Mesodermal cell (in vitro differentiated cells): ENCODE data around the gene JMJD1C.
A peak's percentile ranks its signal among the peaks of the same experiment; 100 is the strongest.

Experiments used
- H3K27ac ChIP-seq: 2 replicates; pipeline ENCODE4 v1.7.0; 2013; ENCODE audit warnings: mild to moderate bottlenecking, low read depth, low read length, moderate library complexity; ENCODE audit not compliant: severe bottlenecking
- H3K36me3 ChIP-seq: 2 replicates; pipeline ENCODE4 v1.7.1; 2013; ENCODE audit warnings: mild to moderate bottlenecking, low read length, moderate library complexity; ENCODE audit not compliant: control insufficient read depth, insufficient read depth
- H3K4me1 ChIP-seq: one replicate; pipeline ENCODE4 v1.7.1; 2013; ENCODE audit warnings: mild to moderate bottlenecking, low read length; ENCODE audit not compliant: insufficient read depth, control insufficient read depth, poor library complexity, severe bottlenecking
- H3K4me3 ChIP-seq: 2 replicates; pipeline ENCODE4 v1.7.0; 2013; ENCODE audit warnings: low read length, control low read depth, mild to moderate bottlenecking; ENCODE audit not compliant: insufficient read depth, poor library complexity, severe bottlenecking; ENCODE audit errors: extremely low read depth
- H3K9me3 ChIP-seq: 2 replicates; pipeline ENCODE4 v1.7.1; 2013; ENCODE audit warnings: mild to moderate bottlenecking, low read length, moderate library complexity; ENCODE audit not compliant: control insufficient read depth
- WGBS, 2 experiments: methylation state at CpG; one replicate each; pipeline ENCODE4 v1.1.5; 2013; ENCODE audit warnings: missing lambda C conversion rate in 2 of 2; ENCODE audit not compliant: insufficient coverage in 2 of 2; 5-methylcytosine and 5-hydroxymethylcytosine counted together

JMJD1C gene

DNA sequence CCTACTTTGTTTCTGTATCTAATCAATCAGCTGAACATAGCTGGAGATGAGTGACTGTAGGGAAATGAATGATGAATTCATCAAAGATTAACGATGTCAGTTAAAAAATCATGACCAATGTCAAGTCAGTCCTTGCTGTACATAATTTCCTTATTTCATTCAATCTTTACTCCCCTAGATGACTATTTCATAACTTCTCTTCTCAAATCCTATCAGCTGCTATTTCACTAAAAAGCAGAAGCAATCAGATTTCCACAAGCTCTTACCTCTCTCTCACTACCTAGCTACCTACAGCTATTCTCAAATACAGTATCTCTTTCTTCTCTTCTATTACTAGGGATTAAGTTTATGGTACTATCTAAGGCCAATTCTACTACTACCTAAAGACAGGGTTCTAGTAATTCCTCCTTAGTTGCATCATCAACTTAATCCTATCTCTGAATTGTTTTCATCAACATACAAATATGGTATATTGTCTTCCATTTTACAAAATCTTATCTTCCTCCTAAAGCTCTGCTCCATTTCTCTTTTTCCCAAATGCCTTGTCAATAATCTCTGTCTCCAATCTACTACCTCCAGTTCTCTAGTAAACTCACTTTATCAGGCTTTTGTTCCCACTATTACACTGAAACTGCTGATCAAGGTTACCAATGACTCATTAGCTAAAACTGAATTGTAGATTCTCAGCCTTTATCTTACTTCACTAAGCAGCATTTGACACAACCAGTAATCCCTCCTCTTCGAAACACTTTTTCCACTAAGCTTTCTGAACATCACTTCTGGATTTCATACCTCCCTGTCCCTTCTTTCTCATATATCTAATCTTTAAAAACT, 28.4 kb downstream of the JMJD1C start:
- no peak overlapping the region for H3K4me3 ChIP-seq
- H3K27ac ChIP-seq: peak overlapping the region; percentile 65
- H3K36me3 ChIP-seq: no peaks in the 10 kb centered on the region
- no peaks in the 10 kb centered on the region for H3K9me3 ChIP-seq
- H3K4me1 ChIP-seq: peaks cover 71% of the 10 kb centered on the region
- 86 to 94% methylated on average over 2 of the region's 2 CpGs for WGBS, 2 experiments

DNA sequence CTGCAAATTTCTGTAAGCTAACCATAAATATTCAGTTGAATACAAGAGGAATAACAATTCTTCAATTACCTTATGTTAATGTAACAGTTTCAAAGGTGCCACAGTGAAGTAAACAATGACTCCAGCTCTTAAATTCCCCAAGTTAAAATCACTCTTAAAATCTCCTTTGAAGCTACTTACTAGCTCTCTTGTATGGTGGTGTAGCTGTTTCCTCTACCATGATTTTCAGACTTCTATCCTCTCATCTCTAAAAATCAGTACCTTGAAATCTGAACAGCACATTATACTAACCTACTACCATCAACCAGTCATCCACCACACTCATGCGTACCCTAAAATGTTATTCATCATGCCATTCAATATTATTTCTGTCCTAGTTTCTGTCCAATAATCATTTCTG, 29.6 kb downstream of the JMJD1C start:
- Histone ChIP-seq H3K9me3 (no peaks in the 10 kb centered on the region), H3K4me3 (no peak overlapping the region), H3K4me1 (peaks cover 72% of the 10 kb centered on the region)

DNA sequence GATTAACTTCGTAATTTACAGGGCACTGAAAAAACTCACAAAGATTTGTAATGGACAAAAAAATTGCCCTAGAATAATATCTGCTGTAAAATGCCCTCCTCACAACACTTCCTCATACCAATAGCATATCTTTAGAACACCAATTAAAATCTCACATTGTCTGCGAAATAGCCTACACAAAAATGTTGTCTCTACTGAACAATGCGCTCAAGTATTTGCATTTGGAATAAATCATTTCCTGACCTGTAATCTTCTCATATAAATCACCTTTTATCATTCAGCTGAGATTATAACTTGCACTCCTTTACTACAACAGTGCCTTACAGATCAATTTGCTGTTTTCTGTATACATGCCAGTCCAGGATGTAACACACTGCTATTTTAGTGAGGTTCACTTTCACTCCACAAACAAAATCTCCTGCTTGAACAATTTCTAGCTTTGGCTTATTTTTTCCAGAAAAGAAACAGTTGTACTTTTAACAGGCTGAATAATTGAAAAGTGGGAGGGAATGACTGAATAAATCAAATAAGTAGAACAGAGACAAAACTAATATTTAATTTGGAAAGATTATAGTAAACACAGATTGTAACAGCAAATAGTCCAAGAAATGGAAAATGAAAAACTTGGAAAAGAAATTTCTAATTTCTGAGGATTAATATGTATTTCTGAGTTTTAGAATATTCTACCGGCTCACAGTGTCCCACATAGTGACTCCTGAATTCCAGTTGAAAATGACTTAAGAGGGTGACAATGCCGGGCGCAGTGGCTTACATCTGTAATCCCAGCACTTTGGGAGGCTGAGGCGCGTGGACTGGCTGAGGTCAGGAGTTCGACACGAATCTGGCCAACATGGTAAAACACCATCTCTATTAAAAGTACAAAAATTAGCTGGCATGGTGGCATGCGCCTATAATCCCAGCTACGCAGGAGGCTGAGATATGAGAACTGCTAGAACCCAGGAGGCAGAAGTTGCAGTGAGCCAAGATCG, 30.6 kb downstream of the JMJD1C start:
- peak overlapping the region; percentile 34 for H3K27ac ChIP-seq
- H3K36me3 ChIP-seq: no peaks in the 10 kb centered on the region

More for the DNA sequence above, 29.6 kb downstream of the JMJD1C start:
- H3K36me3 ChIP-seq: no peaks in the 10 kb centered on the region
- H3K27ac ChIP-seq: no peak overlapping the region
- 87 to 100% methylated on average over 1 of the region's 1 CpG for WGBS, 2 experiments

DNA sequence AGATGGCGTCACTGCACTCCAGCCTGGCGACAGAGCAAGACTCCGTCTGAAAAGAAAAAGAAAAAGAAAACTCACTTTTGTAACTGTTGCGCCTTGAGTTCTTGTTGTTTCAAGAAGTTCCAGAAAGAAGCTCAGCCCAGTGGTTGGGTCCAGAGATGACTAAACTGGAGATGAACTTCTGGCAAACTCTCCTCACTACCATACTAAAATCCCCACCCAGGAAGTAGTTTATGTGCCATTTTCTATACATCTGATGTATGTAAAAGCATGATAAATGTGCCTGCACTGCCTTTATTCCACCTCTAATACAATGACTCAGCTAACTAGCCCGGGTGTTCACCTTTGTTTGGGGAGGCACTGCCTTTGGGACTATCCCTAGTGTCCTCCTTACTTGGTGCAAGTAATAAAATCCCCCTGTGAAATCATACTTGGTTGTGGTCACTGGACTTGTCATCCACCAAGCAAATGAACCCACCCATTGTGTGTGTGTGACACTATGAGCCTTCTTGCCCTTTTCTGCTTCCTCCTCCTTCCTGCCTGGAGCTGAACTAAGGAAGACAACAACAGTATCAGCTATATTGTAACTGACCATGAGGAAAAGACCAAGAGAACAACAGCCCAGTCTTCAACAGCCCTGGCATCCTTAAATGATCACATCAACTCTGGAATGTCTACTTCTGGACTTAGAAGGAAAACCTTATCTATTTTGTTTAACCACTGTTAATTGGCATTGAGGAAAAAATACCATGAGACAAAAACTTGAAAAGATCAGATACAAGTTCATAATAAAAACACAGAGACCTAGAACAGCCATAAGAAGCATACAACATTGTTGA, 33.6 kb downstream of the JMJD1C start:
- H3K27ac ChIP-seq: peak overlapping the region; percentile 55

More for the DNA sequence above, 30.6 kb downstream of the JMJD1C start:
- Histone ChIP-seq H3K4me3 (no peak overlapping the region), H3K4me1 (peaks cover 71% of the 10 kb centered on the region), H3K9me3 (no peaks in the 10 kb centered on the region)
- 90 to 97% methylated on average over 7 of the region's 13 CpGs for WGBS, 2 experiments

DNA sequence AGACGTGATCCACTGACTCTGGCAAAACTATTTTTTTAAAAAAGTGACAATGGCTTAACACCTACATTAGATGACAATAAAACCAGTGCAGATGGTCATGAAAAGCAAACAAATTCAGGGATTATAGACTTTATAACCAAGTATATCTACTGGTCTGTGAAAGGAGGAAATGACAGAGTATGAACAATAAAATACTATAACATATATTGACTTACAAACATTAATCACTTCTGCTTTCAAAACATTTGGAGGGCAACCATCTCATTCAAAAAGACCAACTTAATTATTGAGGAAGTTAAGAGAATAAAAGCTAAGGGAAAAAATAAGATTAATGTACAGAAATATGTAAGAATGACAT, 34.8 kb downstream of the JMJD1C start:
- Histone ChIP-seq H3K36me3 (peaks cover 5% of the 10 kb centered on the region), H3K9me3 (no peaks in the 10 kb centered on the region), H3K27ac (peak overlapping the region; percentile 33), H3K4me1 (peaks cover 35% of the 10 kb centered on the region), H3K4me3 (no peak overlapping the region)
- WGBS, 2 experiments: no CpG with 5 or more reads among the region's 1 CpG

More for the DNA sequence above, 33.6 kb downstream of the JMJD1C start:
- Histone ChIP-seq H3K9me3 (no peaks in the 10 kb centered on the region), H3K36me3 (peaks cover 3% of the 10 kb centered on the region), H3K4me3 (no peak overlapping the region), H3K4me1 (peaks cover 47% of the 10 kb centered on the region)
- WGBS, 2 experiments: 97 to 100% methylated on average over 3 to 4 of the region's 5 CpGs

DNA sequence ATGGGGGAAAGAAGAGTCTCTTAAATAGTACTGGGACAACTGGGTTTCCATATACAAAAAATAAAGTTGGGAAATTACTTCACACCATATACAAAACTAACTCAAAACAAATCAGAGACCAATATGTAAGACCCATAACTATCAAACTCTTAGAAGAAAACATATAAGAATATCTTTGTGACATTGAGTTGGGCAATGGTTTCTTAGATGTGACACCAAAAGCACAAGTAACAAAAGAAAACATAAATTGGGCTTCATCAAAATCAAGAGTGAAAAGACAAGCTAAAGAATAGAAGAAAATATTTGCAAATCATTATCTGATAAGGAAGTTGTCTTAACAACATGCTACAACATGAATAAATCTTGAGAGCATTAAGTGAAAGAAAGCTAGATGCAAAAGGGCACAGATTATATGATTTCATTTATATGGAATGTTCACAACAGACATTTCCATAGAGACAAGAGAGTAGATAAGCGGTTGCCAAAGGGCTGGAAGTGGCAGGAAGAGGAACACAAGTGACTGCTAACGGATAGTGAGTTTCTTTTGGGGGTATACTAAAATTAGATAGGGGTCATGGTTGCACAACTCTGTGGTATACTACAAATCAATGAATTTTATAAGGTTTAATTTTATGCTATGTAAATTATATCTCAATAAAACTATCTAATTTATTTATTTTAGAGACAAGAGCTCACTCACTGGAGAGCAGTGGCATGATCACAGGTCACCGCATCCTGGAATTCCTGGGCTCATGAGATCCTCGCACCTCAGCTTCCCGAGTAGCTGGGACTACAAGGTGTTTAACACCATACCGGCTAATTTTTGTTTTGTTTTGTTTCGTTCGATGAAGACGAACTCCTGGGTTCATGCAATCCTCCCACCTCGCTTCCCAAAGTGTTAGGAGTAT, 35.4 kb downstream of the JMJD1C start:
- peak overlapping the region; percentile 70 for H3K27ac ChIP-seq

DNA sequence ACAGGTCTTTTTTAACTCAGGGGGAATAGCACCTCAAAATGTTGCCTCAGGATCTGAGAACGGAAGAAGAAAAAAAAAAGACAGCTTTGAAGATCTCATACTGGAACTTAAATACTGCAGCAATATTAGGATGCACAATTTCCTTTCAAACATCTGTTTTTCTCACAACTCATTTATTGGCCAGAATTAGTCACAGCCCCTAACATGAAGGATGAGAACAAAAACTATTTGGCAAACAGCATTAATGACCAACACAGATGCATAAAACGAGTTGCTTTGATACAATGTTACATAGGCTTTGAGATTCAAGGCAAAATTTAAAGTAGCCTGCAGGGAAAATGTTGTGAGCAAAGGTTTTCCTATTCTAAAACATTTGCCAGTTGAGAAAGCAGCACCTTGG, 36.5 kb downstream of the JMJD1C start:
- H3K27ac ChIP-seq: peak overlapping the region; percentile 31
- H3K4me1 ChIP-seq: peaks cover 21% of the 10 kb centered on the region
- H3K4me3 ChIP-seq: no peak overlapping the region
- no peaks in the 10 kb centered on the region for H3K9me3 ChIP-seq
- peaks cover 5% of the 10 kb centered on the region for H3K36me3 ChIP-seq
- WGBS, 2 experiments: 100% methylated on average over 1 of the region's 2 CpGs; no CpG with 5 or more reads in 1 of the 2 experiments

More for the DNA sequence above, 35.4 kb downstream of the JMJD1C start:
- 83 to 85% methylated on average over 5 to 6 of the region's 10 CpGs for WGBS, 2 experiments
- H3K9me3 ChIP-seq: no peaks in the 10 kb centered on the region
- peaks cover 5% of the 10 kb centered on the region for H3K36me3 ChIP-seq
- no peak overlapping the region for H3K4me3 ChIP-seq
- peaks cover 31% of the 10 kb centered on the region for H3K4me1 ChIP-seq

DNA sequence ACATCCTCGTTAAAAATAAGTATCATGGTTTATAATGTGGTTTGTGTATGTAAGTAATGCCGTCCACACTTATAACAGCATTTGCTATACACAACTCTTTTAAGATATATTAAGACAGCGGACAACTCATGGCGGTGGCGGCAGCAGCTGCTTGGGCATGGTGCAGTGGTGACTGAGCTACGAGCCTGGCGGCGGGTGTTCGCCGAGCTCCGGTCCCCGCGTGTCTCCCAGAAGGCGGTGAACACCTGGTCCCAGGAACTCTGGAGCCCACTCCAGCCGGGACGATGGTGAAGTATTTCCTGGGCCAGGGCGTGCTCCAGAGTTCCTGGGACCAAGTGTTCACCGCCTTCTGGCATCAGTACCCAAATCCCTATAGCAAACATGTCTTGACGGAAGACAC, 38.8 kb downstream of the JMJD1C start:
- peaks cover 5% of the 10 kb centered on the region for H3K36me3 ChIP-seq
- no peak overlapping the region for H3K27ac ChIP-seq
- no peak overlapping the region for H3K4me3 ChIP-seq
- no peaks in the 10 kb centered on the region for H3K9me3 ChIP-seq
- H3K4me1 ChIP-seq: peaks cover 15% of the 10 kb centered on the region
- WGBS, 2 experiments: 92 to 97% methylated on average over 12 to 17 of the region's 19 CpGs

DNA sequence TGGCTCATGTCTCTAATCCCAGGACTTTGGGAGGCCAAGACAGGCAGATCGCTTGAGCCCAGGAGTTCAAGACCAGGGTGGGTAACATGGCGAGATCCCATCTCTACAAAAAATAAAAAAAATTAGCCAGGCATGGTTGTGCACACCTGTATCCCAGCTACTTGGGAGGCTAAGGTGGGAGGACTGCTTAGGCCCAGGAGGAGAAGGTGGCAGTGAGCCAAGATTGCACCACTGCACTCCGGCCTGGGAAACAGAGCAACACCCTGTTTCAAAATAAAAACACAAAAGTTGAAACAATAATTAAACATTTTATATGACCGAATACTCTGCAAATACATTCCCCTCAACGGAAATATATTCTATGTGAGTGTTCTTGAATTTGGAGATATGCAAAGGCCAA, 40.3 kb downstream of the JMJD1C start:
- Histone ChIP-seq H3K4me1 (peaks cover 2% of the 10 kb centered on the region), H3K4me3 (no peak overlapping the region), H3K9me3 (no peaks in the 10 kb centered on the region), H3K27ac (no peak overlapping the region), H3K36me3 (peaks cover 5% of the 10 kb centered on the region)
- WGBS, 2 experiments: 80 to 92% methylated on average over 1 to 2 of the region's 5 CpGs
